HL-60/S4 (cell line): Measurements from ENCODE around the gene CCNO.

Source experiments
- in situ Hi-C: fragments of 300-500 bp; cut with MboI; formaldehyde crosslinking; loops from 2 replicates; pipeline ENCODE4 v1.14.3; 2022; ENCODE audit warnings: low sequenced_read_pairs

The CCNO gene

DNA sequence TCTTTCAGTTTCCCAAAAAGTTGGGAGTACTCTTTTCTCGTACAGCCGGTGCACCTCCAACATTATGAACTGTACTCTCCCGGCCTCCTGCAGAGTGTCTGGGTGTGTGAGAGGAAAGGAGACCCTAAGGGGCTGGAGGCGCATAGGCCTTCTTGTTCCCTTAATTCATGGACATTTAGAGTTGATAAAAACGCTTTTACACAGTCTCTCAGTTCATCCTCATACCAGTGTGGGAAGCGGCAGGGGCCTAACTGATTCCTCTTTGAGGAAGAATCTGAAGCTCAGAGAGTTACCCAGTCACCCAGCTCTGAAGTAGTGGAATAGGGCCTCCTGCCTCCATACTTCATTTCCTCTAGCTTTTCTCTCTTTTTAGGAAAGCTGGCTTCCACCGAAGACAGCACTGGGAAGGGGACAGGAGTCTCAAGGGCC, 9.6 kb downstream of the CCNO start:
- in situ Hi-C loops = no loop called here

DNA sequence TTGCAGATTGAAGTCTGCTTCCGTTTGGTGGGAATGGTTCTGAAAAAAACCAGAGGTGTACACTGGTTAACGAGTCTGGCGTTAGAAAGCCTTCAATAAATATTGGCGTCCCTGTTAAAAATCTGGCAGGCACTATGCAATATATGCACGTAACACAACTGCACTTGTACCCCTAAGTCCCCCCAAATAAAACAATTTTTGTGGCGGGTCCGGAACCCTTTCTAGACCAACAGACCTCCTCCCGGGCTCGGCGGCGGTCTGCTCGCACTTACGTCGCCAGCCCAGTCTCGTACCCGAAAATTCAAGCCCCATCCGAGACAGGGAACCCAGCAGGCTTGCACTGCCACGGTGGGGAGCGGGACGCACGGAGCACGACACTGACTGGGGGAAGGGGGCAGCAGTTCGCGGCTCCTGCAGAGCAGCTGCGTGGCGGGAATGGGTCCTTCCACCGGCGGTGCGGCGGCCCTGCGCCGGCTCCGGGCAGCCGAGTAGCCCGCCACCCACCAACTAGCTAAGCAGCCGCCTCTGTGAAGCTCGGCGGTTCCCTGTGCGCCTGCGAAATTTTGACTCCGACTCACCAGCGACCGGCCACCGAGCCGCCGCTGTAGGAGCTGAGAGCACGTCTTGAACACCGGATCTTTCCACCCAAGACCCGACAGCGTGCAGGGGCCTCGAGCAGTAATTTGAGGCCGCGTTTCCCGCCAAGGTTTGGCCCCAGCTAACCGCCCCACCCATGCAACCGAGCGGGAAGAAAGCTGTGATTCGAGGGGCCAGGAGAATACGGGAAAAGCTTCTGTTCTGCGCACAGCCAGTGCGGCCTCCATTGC, 10.2 kb downstream of the CCNO start:
- in situ Hi-C loops = no loop called here

DNA sequence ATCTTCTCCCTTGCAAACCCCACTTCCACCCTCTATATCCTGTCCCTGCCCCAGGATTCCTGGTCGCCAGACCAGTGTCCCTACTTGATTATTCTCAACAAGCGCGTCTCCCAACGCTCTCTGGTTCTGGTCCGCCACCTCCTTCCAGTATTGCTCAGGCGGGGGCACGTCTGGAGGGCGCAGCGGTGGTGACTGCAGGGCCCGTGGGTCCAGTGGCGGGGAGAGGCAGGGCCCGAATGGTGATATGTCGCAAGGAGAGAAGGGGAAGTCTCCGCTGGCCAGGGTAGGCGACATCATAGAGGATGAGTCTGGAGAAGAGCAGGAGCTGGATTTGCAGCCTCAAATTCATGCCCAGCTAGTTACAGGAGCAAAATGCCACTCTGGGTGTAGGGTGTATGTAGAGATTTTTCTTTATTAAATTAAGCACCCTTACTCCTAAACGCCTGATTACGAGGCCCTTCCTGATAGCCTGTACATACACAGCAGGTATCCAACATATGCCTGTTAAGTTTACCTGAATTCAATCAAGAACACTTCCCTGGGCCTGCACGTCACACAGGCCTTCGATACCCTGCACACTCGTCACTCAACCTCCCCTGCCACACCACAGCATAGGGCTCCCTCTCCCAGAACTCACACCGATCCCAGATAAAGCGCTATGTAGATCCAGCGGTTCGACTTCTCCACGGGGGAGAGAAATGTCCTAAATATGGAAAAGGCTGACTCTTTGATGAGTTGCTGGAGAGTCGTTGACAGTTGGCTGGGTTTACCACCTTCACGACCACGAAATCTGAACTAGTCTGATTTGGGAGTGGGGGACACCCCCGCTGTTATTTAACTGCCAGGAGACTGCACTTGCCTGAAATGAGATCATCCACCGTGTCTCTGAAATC, 11.1 kb downstream of the CCNO start:
- in situ Hi-C loops = no loop called here

DNA sequence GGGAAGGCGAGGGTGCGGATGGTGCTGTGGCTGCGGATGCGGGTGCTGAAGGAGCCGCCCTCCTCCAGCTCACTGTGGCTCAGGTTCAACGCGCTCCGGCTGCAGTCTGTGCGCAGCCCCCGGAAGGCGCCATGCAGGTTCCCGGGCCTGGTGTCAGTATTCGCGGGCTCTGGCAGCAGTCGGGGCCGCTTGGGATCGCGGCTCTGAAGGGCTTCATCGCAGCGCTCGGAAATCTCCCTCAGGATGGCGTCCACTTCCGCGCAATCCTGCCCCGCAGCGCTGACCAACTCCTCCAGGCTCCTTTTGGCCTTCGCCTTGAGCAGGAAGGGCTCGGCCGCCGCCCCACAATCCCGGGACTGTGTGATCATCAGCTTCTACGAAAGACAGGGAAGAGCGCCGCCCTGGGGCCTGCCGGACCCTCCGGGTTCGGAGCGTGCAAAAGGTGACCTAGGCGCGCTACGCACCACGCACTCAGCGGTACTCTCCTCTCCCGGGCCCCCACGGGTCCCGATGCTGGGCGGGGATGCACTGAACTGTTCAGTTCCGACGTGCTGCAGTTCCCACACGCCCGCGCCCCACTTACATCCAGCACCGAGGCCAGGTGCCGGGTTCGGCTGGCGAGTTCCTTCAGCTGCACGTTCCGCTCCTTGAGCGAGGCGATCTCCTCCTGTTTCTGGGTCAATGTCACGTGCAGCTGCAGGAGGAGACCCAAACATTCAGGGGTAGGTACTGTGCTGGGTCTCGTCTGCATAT, 12.8 kb downstream of the CCNO start:
- in situ Hi-C loops = no loop called here

DNA sequence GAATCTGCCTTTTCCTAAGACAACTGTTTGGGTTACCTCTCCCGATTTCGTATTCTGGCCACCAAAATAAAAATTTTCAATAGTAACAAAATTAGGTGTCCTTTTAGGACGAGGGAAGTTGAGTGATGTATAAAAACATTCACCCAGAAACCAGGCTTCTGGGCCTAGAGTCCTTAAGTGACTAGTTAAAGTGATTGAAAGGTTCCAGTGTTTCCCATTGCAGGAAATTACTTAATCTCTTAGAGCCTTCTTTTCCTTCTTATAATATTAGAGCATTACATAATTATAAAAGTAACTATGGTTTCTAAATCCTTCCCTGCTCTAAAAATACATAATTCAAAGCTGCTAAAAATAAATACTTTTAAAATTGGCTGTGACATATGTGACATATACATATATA, 13.6 kb downstream of the CCNO start:
- in situ Hi-C loops = no loop called here

DNA sequence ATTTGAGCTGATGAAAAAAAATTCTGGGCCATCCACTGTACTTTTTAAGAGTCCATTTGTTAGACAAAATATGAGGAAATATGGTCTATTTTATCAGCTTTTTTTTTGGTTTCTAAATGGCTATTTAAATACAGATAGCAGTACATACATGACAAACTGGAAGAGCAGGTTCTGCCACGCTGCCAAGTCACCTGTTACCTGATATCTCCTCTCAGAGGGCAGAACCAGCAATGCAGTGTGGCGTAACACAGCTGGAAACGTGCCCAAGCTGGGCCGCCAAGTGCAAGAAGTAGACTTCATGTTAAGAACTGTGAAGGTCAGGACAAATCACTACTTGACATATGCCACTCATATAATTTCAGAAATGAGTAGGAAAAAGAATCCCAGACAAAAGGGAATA, 14.4 kb downstream of the CCNO start:
- in situ Hi-C loops = no loop called here

DNA sequence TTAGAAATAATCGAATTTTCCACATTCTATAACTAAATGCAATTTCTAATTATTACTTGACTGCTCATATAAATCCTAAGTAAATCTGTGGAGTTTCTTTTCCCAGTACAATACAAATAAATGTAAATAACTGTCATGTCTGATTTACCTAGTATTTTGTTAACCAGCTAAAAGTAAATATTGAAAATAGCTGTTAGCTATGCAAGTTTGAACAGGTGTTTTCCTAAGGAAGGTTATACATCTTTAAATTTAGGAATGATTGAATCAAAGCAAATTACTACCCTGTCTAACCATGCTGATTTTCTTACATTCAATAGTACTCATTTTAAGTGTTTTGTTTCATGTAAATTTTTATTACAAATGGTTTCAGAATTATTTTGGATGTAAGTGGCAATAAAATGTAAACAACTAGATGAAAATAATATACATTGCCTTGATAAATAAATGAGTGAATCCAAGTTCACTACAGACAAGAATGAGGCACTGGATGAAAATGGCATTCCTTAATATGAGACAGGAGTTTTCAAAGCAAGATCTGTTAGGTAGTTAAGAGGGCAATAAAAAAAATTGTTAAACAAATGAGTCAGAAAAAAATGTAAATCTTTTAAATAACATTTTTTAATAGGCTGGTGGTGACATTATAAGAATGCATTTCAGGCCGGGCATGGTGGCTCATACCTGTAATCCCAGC, 22.1 kb downstream of the CCNO start:
- in situ Hi-C loops = no loop called here

DNA sequence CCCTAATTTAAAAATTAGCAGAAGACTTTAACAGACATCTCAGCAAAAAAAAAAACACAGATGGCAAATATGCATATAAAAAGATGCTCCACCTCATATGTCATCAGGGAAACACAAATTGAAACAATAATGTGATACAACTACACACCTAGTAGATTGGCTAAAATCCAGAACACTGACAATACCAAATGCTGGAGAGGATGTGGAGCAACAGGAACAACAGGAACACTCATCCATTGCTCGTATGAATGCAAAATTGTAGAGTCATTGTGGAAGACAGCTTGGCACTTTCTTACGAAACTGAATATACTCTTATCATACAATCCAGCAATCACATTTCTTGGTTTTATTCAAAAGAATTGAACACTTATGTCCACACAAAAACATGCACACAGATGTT, 28.4 kb downstream of the CCNO start:
- in situ Hi-C loops = no loop called here

DNA sequence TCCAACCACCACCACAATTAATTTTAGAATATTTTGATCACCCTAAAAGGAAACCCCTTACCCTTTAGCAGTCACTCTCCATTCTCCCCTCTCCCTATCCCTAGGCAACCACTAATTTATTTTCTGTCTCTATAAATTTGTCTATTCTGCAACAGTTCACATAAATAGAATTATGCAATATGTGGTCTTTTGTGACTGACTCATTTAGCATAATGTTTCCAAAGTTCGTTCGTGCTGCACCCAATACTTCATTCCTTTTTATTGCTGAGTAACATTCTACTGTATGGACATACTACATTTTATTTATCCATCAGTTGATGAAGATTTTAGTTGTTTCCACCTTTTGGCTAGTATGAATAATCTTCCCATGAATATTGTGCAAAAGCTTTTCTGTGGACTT, 42.2 kb downstream of the CCNO start:
- in situ Hi-C loops = no loop called here

DNA sequence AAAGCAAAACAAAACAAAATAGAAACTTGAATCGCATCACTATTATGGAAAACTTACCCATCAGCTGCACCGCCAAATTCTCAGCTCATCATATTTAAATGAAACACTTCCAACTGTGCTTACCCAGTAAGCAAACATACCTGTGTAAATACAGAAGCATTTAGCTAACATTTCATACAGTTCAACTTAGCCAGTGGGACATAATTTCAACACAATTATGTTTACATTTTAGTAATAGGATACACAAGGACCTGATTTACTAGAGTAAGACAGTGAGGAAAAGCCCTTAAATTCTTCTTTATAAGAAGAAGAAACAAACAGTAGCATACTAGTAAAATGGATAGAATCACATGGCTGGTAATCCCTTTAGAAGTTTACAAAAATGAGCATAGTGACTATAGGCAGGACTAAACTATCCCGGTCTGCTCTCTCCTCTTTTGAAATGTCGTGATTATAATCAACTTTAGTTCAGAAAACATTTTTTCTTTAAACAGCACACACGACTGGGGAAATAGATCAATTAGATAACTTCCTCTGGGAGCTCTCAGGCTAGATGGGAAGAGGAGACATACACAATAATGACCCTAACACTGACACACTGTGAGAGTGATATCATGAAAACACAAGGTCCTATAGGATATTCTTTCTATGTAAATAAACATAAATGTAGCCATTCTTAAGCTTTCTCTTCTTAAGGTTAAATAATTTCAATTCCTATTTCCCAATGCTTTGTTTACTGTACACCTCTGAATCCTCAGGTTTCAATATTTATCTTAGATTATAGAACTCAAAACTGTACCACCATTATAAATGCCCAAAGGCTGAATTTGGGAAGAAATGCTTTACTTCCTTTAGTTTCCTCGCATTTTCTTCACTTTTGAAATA, 44.5 kb downstream of the CCNO start:
- in situ Hi-C loops = no loop called here

DNA sequence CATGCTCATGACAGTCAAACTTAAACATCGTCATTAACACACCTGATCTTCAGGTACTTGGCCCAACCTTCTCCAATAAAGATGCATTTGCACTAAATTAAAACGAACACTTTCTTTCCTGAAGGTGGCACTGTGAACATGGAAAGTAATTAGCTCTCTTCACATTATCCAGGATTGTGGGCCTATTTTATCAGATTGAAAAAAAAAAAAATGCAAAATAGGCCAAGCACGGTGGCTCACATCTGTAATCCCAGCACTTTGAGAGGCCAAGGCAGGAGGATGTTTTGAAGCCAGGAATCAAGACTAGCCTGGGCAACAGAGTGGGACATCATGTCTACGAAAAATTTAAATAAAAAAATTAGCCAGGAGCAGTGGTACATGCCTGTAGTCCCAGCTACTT, 46.0 kb downstream of the CCNO start:
- in situ Hi-C loops = no loop called here
